GM23338 (cell line): ENCODE results near the gene SLC39A7. TPM values are rescaled to one million over a fixed set of nuclear protein-coding genes. Genes with fewer than 3 reads are reported as not detected.

Experiments
- ATAC-seq: fragments of 200-7000 bp; cut with Tn5 transposase; 3 replicates; pipeline ENCODE4 v1.9.1; 2020
- DNase-seq: peaks from one replicate; pipeline ENCODE4 v3.0.0-alpha.2; 2015; ENCODE audit warnings: low spot score
- H2AFZ ChIP-seq: fragments of 200-600 bp; sonication (generic); 2 replicates; pipeline ENCODE4 v1.8.0; 2016; ENCODE audit warnings: antibody characterized with exemption, mild to moderate bottlenecking, moderate library complexity
- H3F3A ChIP-seq: fragments of 200-600 bp; sonication (generic); replicated peaks from 2 replicates; pipeline ENCODE4 v1.8.0; 2017; ENCODE audit warnings: antibody characterized with exemption, mixed run types, low read depth
- H3K27ac ChIP-seq: fragments of 200-600 bp; sonication (generic); 2 replicates; pipeline ENCODE4 v1.6.1; 2016; ENCODE audit warnings: low read depth
- H3K27me3 ChIP-seq: fragments of 200-600 bp; sonication (generic); 2 replicates; pipeline ENCODE4 v1.8.0; 2016; ENCODE audit warnings: mild to moderate bottlenecking, mixed run types, moderate library complexity; ENCODE audit not compliant: insufficient read depth
- H3K36me3 ChIP-seq: fragments of 200-600 bp; sonication (generic); 2 replicates; pipeline ENCODE4 v1.8.0; 2016; ENCODE audit warnings: mild to moderate bottlenecking; ENCODE audit not compliant: insufficient read depth
- H3K4me1 ChIP-seq: fragments of 200-600 bp; sonication (generic); 2 replicates; pipeline ENCODE4 v1.8.0; 2016; ENCODE audit warnings: mild to moderate bottlenecking, moderate library complexity; ENCODE audit not compliant: insufficient read depth
- H3K4me2 ChIP-seq: fragments of 200-600 bp; sonication (generic); 2 replicates; pipeline ENCODE4 v1.7.1; 2017; ENCODE audit warnings: mixed run types
- H3K4me3 ChIP-seq: fragments of 200-600 bp; sonication (generic); 2 replicates; pipeline ENCODE4 v1.6.1; 2016; ENCODE audit warnings: mixed run types
- H3K79me2 ChIP-seq: fragments of 200-600 bp; sonication (generic); replicated peaks from 2 replicates; pipeline ENCODE4 v1.8.0; 2017; ENCODE audit warnings: mild to moderate bottlenecking; ENCODE audit not compliant: insufficient read depth
- H3K9me2 ChIP-seq: fragments of 200-600 bp; sonication (generic); 2 replicates; pipeline ENCODE4 v1.8.0; 2017; ENCODE audit not compliant: insufficient read depth
- H4K20me1 ChIP-seq: fragments of 200-600 bp; sonication (generic); replicated peaks from 2 replicates; pipeline ENCODE4 v1.8.0; 2017; ENCODE audit warnings: mild to moderate bottlenecking; ENCODE audit not compliant: insufficient read depth
- H3K27ac Mint-ChIP-seq: 2 replicates; pipeline ENCODE4 v1.8.0; 2020; ENCODE audit warnings: inconsistent platforms, mild to moderate bottlenecking, moderate library complexity, mixed read lengths
- H3K27me3 Mint-ChIP-seq: 3 replicates; pipeline ENCODE4 v1.8.0; 2022; ENCODE audit warnings: low read depth, mild to moderate bottlenecking, moderate library complexity, mixed read lengths, inconsistent platforms; ENCODE audit not compliant: insufficient read depth, poor library complexity
- H3K36me3 Mint-ChIP-seq: 3 replicates; pipeline ENCODE4 v1.8.0; 2021; ENCODE audit warnings: low read depth, mild to moderate bottlenecking, inconsistent platforms, moderate library complexity, mixed read lengths
- H3K4me1 Mint-ChIP-seq: 3 replicates; pipeline ENCODE4 v1.8.0; 2020; ENCODE audit warnings: mild to moderate bottlenecking, inconsistent platforms, mixed read lengths
- H3K4me3 Mint-ChIP-seq: 3 replicates; pipeline ENCODE4 v1.8.0; 2021; ENCODE audit warnings: moderate library complexity, mild to moderate bottlenecking, inconsistent platforms, mixed read lengths
- H3K9me3 Mint-ChIP-seq: 3 replicates; pipeline ENCODE4 v1.8.0; 2020; ENCODE audit warnings: moderate library complexity, mild to moderate bottlenecking, inconsistent platforms, mixed read lengths
- CTCF ChIP-seq, 2 experiments: fragments of 200-600 bp in 1 of 2; sonication (generic) in 1 of 2; conservative IDR thresholded peaks; 2 replicates each; pipeline versions ENCODE4 v1.5.1 to v1.6.1; 2016 to 2017; ENCODE audit warnings: antibody characterized with exemption in 2 of 2, low read depth in 2 of 2, mild to moderate bottlenecking in 2 of 2, moderate library complexity in 1 of 2
- ETS1 ChIP-seq: IDR thresholded peaks from 2 replicates; pipeline ENCODE4 v1.6.1; 2016; ENCODE audit warnings: antibody characterized with exemption
- EZH2 ChIP-seq: fragments of 200-600 bp; sonication (generic); IDR thresholded peaks from one replicate; pipeline ENCODE4 v1.8.0; 2017; ENCODE audit warnings: antibody characterized with exemption, mild to moderate bottlenecking, low read depth; ENCODE audit not compliant: unreplicated experiment
- EZH2phosphoT487 ChIP-seq: fragments of 200-600 bp; sonication (generic); IDR thresholded peaks from one replicate; pipeline ENCODE4 v1.8.1; 2018; ENCODE audit warnings: antibody characterized with exemption; ENCODE audit not compliant: unreplicated experiment
- JUNB ChIP-seq: IDR thresholded peaks from one replicate; pipeline ENCODE4 v1.6.1; 2016; ENCODE audit warnings: antibody characterized with exemption; ENCODE audit not compliant: unreplicated experiment
- NANOG ChIP-seq: IDR thresholded peaks from 2 replicates; pipeline ENCODE4 v1.6.1; 2016; ENCODE audit warnings: antibody characterized with exemption, borderline replicate concordance
- STAT1 ChIP-seq: IDR thresholded peaks from one replicate; pipeline ENCODE4 v1.6.1; 2016; ENCODE audit warnings: antibody characterized with exemption; ENCODE audit not compliant: unreplicated experiment
- ZNF114 ChIP-seq: fragments of 250-450 bp; sonication (Bioruptor Pico); IDR thresholded peaks from 2 replicates; pipeline ENCODE4 v1.5.0; 2020; ENCODE audit warnings: mild to moderate bottlenecking, moderate library complexity
- ZNF331 ChIP-seq: fragments of 250-450 bp; sonication (Bioruptor Pico); IDR thresholded peaks from 2 replicates; pipeline ENCODE4 v1.5.0; 2020; ENCODE audit warnings: low read depth, mild to moderate bottlenecking, moderate library complexity
- polyA plus RNA-seq: library from polyadenylated mRNA; unstranded; fragments of >200 nt; fragmentation: Nextera tagmentation; extraction: Ambion mirVana; gene quantifications from 2 replicates; pipeline ENCODE4 v1.2.1, GENCODE V29; 2016
- total RNA-seq: library from RNA; depleted of rRNA; stranded (reverse); fragments of >200 nt; shearing (Covaris generic); gene quantifications from 2 replicates; pipeline ENCODE4 v1.2.3, GENCODE V29; 2014

The SLC39A7 gene
- total and polyA plus RNA-seq, 2 experiments from 2014 or later: 9.0 to 75.9 TPM

GRCh38 chr6:33174784-33175183 is 25.9 kb upstream of the SLC39A7 start (continued):
- TF ChIP-seq CTCF (conservative IDR thresholded peaks at IDR 0.05; ENCODE audit: low read depth in 2 of 2): no peak
- no peak for TF ChIP-seq JUNB

- no peaks in the 10 kb centered on the region for H3K79me2 ChIP-seq
- no peaks in the 10 kb centered on the region for H3K9me2 ChIP-seq
- peaks cover 6% of the 10 kb centered on the region for H3K4me1 Mint-ChIP-seq
- H3K9me3 Mint-ChIP-seq: no peaks in the 10 kb centered on the region
- no peak overlapping the region for H3K4me2 ChIP-seq
- no peaks in the 10 kb centered on the region for H4K20me1 ChIP-seq
- H3K27ac Mint-ChIP-seq: no peak overlapping the region
- TF ChIP-seq EZH2 (no peak), ETS1 (no peak), ZNF114 (CRISPR knock-in tag) (no peak), CTCF (conservative IDR thresholded peaks at IDR 0.05; ENCODE audit: low read depth in 2 of 2) (peak in 1 of 2 experiments; percentile 49; a peak in 2 of 4 replicates), ZNF331 (no peak), STAT1 (no peak)
- DNase-seq (no peak), ATAC-seq (peak; percentile 50)
- no peak overlapping the region for H3K4me3 Mint-ChIP-seq
- no peak overlapping the region for H3K27ac ChIP-seq
- H3K27me3 Mint-ChIP-seq: peaks cover 12% of the 10 kb centered on the region
- no peaks in the 10 kb centered on the region; the same call in 1 of the 2 replicates for H3K4me1 ChIP-seq
- no peak overlapping the region for H3K4me3 ChIP-seq
- H3F3A ChIP-seq: no peaks in the 10 kb centered on the region
- no peaks in the 10 kb centered on the region for H3K27me3 ChIP-seq
- H3K36me3 Mint-ChIP-seq: no peaks in the 10 kb centered on the region
- H3K36me3 ChIP-seq: no peaks in the 10 kb centered on the region
- H2AFZ ChIP-seq: no peak overlapping the region
Observed at GRCh38 chr6:33175436-33176069, 25.1 kb upstream of the SLC39A7 start.

GRCh38 chr6:33176906-33177305 is 23.8 kb upstream of the SLC39A7 start:
- Histone ChIP-seq H3K4me2 (no peak overlapping the region), H3K27ac (no peak overlapping the region), H2AFZ (no peak overlapping the region), H3K27me3 (no peaks in the 10 kb centered on the region), H3K4me3 (no peak overlapping the region), H3K36me3 (no peaks in the 10 kb centered on the region), H3K79me2 (no peaks in the 10 kb centered on the region), H3K4me1 (no peaks in the 10 kb centered on the region; the same call in 1 of the 2 replicates), H3F3A (no peaks in the 10 kb centered on the region), H4K20me1 (no peaks in the 10 kb centered on the region), H3K9me2 (no peaks in the 10 kb centered on the region)
- DNase-seq (no peak), ATAC-seq (no peak)
- no peak overlapping the region for H3K4me3 Mint-ChIP-seq
- no peaks in the 10 kb centered on the region for H3K36me3 Mint-ChIP-seq
- peaks cover 17% of the 10 kb centered on the region for H3K27me3 Mint-ChIP-seq
- H3K4me1 Mint-ChIP-seq: peaks cover 6% of the 10 kb centered on the region
- no peak overlapping the region for H3K27ac Mint-ChIP-seq
- no peaks in the 10 kb centered on the region for H3K9me3 Mint-ChIP-seq
- no peak for TF ChIP-seq NANOG
- no peak for TF ChIP-seq EZH2phosphoT487
